Measurements from ENCODE around the gene SLC9A8.
"Not testable (repeated sequence)": the region's sequence is repeated elsewhere in the genome, so short reads cannot be mapped to it uniquely, and the experiment has no call there.

Gene SLC9A8

GRCh38 chr20:49852522-49853080 lies 40.0 kb downstream of the SLC9A8 start:
- no peak for DNase-seq

DNA sequence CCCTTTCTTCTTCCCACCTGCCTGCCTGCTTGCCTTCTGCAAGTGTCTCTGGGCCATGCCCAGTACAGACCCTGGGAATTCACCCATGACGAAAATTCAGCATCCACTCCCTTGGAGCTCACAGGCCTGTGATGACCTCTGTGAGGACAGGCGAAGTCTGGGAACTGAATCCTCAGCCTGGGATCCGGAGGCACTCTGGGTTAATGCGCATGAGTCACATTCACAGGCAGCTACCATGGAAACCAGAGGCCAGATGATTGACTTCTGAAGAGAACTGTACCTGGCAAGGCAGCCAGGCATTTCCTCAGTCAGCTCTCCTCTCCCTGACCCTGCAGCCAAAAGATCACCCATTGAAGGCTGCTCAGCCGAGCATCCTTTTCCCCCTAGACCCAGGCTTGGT lies 41.0 kb downstream of the SLC9A8 start:
- DNase-seq: no peak

DNA sequence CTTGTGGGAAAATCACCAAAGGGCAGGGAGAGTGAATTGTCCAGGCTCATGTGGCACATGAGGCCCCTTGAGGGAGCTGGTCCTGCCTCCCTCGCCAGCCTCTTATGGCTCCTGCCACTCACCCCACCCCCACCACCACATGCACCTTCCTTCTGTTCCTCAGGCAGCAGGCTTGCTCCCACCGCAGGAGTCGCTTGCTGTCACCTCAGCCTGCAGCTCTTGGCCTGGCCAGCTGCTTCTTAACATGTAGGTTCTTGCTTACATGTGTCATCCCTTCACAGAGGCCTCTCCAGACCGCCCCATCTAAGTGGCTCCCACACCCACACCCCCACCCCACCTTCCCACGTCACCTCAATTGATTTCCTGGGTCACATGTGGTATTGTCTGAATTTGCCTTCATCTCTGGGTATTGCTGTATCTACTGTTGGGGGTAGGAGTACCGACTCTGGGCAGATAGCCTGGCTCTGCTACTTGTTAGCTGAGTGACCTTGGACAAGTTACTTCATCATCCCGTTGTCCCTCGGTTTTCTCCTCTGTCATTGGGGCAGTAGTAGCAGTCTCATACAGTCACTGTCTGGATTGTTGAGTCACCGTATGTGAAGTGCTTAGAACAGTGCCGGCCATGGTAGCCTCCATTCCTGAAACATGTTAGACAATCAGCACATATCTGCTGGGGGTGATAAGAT lies 41.7 kb downstream of the SLC9A8 start:
- DNase-seq: no peak

DNA sequence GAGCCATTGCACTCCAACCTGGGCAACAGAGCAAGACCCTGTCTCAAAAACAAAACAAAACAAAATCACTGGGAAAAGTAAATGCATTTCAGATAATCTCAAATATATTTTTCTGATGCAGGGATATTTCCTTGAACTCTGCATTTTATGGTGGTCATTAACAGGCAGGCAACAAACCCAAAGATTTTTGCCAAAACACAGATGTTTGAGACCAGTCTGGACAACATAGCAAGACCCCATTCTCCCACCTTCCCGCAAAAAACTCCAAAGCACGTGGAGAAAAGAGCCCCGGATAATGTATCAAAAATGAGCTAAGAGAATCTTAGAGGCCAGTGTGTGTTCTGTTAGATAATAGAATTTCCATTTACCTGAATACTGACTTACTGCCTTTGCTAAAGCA lies 44.3 kb downstream of the SLC9A8 start:
- no peak for DNase-seq

GRCh38 chr20:49858076-49858585 lies 45.5 kb downstream of the SLC9A8 start:
- DNase-seq: no peak

DNA sequence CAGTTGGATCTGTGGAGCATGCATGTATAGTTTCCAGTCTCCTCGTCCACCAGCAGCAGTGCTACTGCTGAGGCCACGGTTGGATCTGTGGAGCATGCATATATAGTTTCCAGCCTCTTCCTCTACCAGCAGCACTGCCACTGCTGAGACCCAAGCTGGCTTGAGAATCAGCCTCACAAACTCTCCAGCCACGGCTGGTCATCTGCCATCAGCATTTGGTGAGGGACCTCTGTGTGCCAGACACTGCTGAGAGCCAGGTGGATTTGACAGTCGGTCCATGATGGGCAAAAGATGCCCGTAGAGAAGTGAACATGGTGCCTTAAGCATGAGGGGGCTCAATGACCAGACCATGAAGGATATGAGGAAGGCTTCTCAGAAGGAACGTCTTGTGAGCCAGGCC lies 46.4 kb downstream of the SLC9A8 start:
- no peak for DNase-seq

DNA sequence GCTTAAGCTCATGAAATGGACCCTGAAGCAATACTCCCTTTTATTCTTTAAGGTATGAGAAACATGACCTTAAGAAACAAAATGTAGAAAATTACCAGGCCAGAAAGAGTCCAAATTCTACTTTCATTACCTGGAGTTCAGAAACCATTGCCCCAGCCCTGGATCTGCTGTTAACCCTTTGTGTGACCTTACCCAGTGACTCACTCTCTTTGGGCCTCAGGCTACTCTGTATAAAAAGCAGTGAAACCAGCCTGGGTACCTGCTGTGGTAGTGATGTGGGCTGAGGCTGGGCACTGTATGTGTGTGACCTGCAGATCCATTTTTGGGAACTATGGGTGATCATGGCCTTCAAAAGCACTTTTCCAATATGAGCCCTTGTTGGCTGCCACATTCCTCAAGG lies 47.2 kb downstream of the SLC9A8 start:
- DNase-seq: no peak

GRCh38 chr20:49861232-49861631 lies 48.6 kb downstream of the SLC9A8 start:
- not testable (repeated sequence) for DNase-seq

GRCh38 chr20:49862607-49863200 lies 50.1 kb downstream of the SLC9A8 start:
- no peak for DNase-seq

DNA sequence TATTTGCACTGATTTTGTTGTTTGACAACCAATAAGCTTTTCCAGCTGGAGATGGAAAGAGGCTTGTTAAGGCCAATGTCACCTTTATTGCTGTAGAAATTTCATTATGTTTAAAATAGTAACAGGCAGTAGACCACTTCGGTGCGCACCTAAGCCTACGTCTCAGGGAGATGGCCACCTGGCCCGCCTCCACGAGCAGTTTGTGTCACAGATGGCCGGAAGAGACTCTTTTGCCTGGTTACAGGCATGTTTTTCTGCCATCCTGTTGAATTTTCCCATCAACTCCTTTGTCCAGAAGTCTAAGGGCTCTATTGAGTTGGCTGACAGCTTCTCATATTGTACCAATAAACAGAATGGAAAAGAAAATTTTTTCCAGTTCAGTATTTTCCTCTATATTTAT lies 51.0 kb downstream of the SLC9A8 start:
- DNase-seq: no peak

GRCh38 chr20:49865559-49865958 lies 52.9 kb downstream of the SLC9A8 start:
- no peak for DNase-seq

GRCh38 chr20:49866051-49866450 lies 53.4 kb downstream of the SLC9A8 start:
- DNase-seq: no peak

GRCh38 chr20:49867453-49868215 lies 55.0 kb downstream of the SLC9A8 start:
- DNase-seq: no peak

- no peak for DNase-seq
Observed at GRCh38 chr20:49868538-49868937, 55.9 kb downstream of the SLC9A8 start.

- no peak for DNase-seq
Observed at GRCh38 chr20:49868964-49869363, 56.3 kb downstream of the SLC9A8 start.

GRCh38 chr20:49870261-49870660 lies 57.6 kb downstream of the SLC9A8 start:
- DNase-seq: no peak

- no peak for DNase-seq
Observed at GRCh38 chr20:49871391-49871948, 58.8 kb downstream of the SLC9A8 start.

- no peak for DNase-seq
Observed at GRCh38 chr20:49872056-49872455, 59.4 kb downstream of the SLC9A8 start.

GRCh38 chr20:49874696-49875095 lies 62.1 kb downstream of the SLC9A8 start:
- DNase-seq: no peak

DNA sequence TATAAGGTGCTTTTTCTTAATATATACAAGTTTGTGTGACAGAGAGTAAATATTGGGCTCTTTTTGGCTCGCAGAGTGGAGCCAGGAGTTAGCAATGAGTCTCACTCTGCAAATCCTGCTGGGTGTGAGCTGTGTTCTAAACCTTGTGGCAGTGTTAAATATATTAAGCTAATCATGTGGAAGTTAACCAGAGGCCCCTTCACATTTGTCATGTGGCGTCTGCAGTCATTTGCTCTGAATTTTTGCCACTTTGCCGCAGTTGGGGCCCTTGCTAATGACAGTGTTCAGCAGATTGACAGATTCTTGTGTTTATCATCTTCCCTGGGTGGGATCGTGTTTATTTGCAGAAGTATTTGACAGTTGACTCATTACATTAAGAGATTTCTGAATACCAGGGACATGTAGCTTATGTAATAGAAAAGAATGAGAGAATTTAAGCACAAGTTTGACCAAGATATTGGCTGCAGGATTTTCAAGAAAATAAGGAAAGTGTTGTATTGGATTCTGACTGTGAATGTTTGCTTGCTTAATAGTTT lies 64.8 kb downstream of the SLC9A8 start:
- no peak for DNase-seq

DNA sequence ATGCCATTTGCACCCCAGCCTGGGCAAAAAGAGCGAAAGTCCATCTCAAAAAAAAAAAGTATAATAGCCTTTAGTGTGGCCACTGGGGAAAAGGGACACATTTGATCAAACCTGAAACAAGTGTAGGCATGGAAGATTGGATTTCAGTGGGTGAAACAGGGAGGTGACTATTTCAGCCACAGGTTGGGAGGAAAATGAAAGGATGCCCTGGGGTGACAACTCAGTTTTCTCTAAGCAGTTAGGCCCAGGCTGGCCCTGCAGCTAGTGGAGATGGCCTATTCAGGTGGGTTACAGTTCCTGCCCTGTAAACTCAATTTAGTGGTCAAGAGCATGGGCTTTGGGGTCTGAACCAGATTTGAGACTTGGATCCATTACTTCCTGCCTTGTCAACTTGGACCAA lies 66.3 kb downstream of the SLC9A8 start:
- DNase-seq: no peak

DNA sequence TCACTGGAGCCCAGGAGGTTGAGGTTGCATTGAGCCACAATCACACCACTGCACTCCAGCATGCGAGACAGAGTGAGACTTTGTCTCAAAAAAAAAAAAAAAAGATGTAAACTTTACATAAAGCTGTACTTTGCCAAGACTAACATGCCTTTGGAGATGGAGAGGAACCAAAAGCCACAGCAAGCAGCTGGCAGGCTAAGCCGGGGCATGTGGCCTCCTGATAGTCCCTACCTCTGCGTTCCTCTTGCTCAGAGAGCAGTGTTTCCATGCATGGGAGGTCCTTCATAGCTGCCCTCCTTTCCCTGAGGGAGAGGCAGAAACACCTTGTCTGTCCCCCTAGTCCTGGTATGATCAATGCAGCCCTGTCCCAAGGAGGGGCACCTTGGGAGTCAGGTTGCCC lies 67.5 kb downstream of the SLC9A8 start:
- no peak for DNase-seq

All from NCI-H187 treated with DMSO at 0.1 percent for 48 hours (cell line).